Measurements from ENCODE around the gene CYB561D2. TPM values are rescaled to one million over a fixed set of nuclear protein-coding genes. Genes with fewer than 3 reads are reported as not detected.

The CYB561D2 gene
- total RNA-seq, 1 donor from 2014 or later, result 30.0 TPM

- DNase-seq, result no peak
These were observed 8.5 kb upstream of the CYB561D2 start for GRCh38 chr3:50341996-50342650.

- no peak for DNase-seq
These were observed 7.6 kb upstream of the CYB561D2 start for GRCh38 chr3:50342813-50343633.

GRCh38 chr3:50345008-50345407 is 5.7 kb upstream of the CYB561D2 start:
- no peak for DNase-seq

GRCh38 chr3:50345586-50346234 is 5.0 kb upstream of the CYB561D2 start, which contains the start of gene ZMYND10:
Gene ZMYND10 (minus strand): TSS chr3:50345732. CDS start chr3:50345579, 153 bp downstream.
- peak; percentile 40 for DNase-seq

GRCh38 chr3:50347187-50347813 is 3.4 kb upstream of the CYB561D2 start:
- peak; percentile 86 for DNase-seq

GRCh38 chr3:50350213-50350526 is 492 bp upstream of the CYB561D2 start:
- no peak for DNase-seq

- DNase-seq, result no peak
These were observed 648 bp downstream of the CYB561D2 start for GRCh38 chr3:50351323-50351697.

- peak; percentile 40 for DNase-seq
These were observed 2.1 kb downstream of the CYB561D2 start for GRCh38 chr3:50352781-50353180.

GRCh38 chr3:50353245-50354004 is 2.8 kb downstream of the CYB561D2 start:
- no peak for DNase-seq

- DNase-seq, result no peak
These were observed 3.6 kb downstream of the CYB561D2 start for GRCh38 chr3:50354186-50354764.

GRCh38 chr3:50354850-50355249 is 4.2 kb downstream of the CYB561D2 start:
- no peak for DNase-seq

GRCh38 chr3:50355829-50356552 is 5.3 kb downstream of the CYB561D2 start:
- DNase-seq, result no peak

GRCh38 chr3:50356553-50356952 is 5.9 kb downstream of the CYB561D2 start:
- DNase-seq, result peak; percentile 44

- no peak for DNase-seq
These were observed 6.8 kb downstream of the CYB561D2 start for GRCh38 chr3:50357481-50357880.

GRCh38 chr3:50358355-50358910 is 7.8 kb downstream of the CYB561D2 start:
- no peak for DNase-seq

GRCh38 chr3:50358911-50359759 is 8.5 kb downstream of the CYB561D2 start, which contains the start of gene TMEM115:
Gene TMEM115 (minus strand): TSS chr3:50359521. CDS start chr3:50359063, 458 bp downstream.
- DNase-seq, result peak; percentile 99

GRCh38 chr3:50359760-50360110 is 9.1 kb downstream of the CYB561D2 start:
- no peak for DNase-seq

GRCh38 chr3:50364573-50365079 is 14.0 kb downstream of the CYB561D2 start:
- no peak for DNase-seq

GRCh38 chr3:50365080-50365841 is 14.6 kb downstream of the CYB561D2 start:
- DNase-seq, result peak; percentile 73

All from dermis blood vessel endothelial cell (primary cell).